Embryonic facial prominence (tissue), 1 donor: Measurements from ENCODE around the gene PALD1.

Experiments
- DNase-seq: peaks from one replicate; pipeline ENCODE4 v3.0.0-alpha.2; 2016; ENCODE audit errors: extremely low spot score

The PALD1 gene

DNA sequence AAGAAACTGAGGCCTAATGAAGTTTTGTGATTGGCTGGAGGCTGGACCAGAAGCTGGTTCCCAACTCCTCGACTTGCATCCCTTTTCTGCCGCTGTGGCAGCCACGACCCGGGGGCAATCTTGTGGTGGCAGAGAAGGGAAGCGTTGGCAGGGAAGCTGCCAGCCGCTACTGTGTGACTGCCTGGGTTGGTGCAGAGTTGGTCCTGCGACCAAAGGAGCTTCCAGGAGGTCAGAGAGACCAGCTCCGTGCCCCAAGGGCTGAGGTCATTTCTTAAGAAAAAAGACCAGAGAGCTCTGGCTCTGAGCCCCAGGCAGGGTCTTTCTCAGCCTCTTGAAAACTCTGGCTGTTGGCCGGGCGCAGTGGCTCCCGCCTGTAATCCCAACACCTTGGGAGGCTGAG is 76.8 kb downstream of the PALD1 start:
- DNase-seq: no peak

DNA sequence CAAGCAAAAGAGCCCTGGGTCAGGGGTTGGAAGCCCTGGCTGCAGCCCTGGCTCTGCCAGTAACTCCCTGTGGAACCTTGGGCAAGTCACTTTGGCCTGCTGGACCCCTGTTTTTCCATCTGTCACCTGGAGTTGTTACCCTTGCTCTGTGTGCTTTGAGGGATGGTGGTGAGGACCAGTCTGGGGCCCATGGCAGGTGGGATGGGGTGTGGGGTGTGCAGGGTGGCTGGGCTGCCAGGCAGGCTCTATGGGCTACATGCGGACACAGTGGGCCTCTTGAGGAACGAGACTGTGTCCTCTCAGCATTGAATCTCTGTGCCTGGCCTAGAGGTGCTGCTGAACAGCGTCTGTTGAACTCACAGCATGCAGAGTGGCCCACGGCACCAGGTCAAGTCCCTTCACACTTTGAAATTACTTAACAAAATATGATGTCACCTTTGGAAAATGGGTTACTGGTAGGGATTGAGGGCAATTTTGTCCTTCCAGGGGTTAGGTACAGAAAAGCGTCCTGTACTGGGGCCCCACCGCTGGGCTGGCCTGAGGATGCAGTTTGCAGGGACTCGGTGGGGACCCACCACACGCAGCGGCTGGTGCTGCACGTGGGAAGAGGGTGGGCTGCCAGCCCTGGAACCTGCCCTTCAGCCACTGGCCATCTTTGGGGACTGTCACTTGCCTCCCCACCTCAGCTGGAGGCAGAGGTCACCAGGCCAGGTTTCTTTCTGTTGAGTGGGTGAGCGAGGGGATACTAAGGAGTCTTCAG is 78.7 kb downstream of the PALD1 start:
- DNase-seq: no peak

DNA sequence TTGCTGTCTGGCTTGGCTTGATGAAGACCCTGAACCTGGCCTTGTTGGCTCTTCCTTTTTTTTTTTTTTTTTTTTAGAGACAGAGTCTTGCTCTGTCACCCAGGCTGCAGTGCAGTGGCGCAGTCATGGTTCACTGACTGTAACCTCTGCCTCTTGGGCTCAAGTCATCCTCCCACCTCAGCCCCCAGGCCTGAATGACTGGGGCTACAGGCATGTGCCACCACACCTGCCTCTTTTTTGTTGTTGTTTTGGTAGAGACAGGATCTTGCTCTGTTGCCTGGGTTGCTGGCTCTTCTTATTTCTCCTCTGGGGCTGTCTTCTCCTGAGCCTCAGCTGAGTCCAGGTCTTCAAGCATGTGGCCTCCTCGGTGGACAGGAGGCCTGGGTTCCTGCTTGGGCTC is 79.3 kb downstream of the PALD1 start:
- DNase-seq: no peak

DNA sequence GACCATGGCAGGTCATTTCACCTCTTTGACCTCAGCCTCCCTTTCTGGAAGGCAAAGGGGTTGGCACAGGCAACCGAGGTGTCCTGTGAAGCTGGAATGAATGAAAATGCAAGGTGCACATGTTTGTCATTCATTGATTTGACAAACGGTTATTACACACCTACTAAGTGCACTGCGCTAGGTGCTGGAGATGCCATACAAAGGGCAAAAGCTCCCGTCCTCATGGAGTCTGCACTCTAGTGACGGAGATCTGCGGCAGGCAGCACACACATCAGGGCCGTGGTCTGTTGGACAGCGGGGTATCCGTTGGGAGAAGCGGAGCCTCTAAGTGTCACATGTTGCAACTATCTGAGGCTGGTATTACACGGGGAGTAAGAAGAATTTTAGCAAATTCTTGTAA is 79.7 kb downstream of the PALD1 start:
- no peak for DNase-seq

DNA sequence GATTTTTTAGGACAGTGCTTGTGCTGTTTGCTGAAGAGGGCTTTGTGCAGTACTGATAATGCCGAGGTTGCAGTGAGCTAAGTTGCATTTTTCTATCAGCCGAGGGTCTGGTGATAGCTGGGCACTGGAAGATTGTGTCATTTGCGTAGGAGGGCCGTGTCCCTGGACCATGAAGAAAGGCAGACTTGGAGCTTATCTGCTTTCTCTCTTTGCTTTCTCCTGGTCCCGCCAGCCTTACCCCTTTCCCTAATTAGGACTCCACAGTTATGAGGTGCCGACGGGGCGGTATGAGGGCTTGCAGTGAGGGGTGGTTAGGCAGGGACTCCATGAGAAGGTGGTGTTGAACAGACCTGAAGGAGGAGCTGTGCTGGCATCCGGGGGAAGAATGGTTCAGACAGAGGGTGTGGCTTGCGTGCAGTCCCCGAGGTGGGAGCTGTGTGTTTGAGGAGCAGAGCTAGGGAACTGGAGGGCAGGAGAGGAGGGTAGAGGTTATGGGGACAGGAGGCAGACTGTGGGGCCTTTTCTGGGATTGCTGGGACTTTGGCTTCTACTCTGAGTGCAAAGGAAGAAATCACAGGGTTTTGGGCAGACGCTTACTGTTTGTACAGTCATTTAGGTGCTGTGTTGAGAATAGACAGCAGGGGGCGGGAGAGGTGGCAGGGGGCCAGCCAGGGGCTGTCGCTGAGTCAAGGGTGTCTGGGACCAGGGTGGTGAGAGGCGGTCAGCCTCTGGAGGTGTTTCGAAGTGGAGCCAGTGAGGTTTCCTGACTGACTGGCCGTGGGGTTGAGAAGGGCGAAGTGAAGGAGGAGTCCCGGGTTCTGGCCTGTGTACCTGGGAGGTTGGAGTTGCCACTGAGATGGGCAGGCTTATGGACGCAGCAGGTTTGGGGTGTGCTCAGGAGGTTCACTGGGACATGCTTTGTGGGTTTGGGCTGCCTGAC is 80.6 kb downstream of the PALD1 start:
- DNase-seq: no peak

DNA sequence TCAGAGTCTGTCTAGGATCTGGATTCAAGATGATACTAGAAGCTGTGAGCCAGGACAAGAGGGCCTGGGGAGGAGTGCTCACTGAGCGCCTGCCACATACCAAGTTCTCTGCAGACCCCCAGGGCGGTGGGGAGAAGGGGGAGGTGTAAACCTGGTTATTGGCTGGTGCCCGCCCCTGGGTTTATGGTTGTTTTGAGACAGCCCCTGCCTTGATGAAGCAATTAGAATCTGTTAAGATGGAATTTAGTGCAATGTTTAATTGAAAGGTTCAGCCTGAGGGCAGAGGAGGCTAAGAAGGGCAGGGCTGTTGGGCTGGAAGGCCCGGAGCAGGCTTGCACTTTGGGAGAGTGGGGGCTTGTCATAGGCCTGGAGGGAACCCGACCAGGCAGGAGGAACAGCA is 81.3 kb downstream of the PALD1 start:
- DNase-seq: no peak

DNA sequence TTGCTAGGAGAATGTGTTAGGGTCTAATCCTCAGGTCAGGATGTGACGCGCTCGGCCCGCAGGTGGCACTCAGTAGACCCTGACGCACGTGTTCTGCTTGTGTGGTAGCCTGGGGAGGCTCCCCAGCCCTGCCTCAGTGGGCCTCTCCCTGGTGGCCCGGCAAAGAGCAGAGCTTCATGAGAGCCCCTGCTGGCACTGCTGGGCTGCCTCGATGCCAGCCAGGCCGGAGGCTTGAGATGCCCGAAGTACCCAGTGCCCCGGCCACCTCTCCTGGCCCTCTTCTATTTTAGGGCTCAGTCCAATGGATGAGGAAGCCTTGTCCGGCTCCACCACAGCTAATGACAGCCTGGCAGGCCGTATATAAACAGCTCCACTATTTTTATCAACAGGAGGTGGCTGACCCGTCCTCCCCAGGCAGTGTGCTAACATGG is 82.0 kb downstream of the PALD1 start:
- no peak for DNase-seq

DNA sequence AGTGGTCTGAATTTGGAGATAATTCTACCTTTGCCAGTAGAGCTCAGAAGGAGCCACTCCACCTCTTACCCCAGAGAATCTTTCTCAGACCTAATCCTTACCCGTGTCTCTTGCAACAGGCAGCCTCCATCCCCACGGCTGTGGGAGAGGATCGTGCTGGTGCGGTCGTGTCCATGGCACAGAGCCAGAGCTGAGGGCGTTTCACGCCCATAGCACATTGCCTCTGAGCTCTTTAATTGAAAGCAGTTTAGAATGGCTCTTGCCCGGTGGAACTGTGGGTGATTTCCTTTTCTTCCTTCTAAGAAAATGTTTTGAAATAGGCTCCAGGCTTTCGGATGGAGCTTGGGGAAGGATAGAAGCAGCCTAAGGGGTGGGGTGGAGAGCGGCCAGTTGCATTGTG is 82.5 kb downstream of the PALD1 start:
- DNase-seq: no peak

DNA sequence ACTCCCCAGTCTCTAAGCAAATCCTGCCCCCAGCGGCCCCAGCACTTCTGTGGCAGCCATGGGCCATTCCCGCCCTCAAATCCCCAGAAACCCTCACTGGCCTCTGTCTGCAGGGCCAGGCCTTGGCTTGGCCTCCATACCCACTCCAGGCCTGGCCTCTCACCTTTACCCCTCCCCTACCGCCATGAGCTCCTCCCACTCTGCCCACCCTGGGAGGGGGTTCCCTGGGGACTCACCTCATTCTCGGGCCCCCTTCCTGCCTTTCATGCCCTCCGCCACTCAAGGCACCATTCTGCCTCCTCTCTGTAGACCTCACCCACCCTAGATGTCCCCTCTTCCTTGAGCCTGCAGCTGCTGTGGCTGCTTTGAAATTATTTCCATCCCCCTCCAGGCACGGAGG is 83.0 kb downstream of the PALD1 start:
- DNase-seq: no peak

DNA sequence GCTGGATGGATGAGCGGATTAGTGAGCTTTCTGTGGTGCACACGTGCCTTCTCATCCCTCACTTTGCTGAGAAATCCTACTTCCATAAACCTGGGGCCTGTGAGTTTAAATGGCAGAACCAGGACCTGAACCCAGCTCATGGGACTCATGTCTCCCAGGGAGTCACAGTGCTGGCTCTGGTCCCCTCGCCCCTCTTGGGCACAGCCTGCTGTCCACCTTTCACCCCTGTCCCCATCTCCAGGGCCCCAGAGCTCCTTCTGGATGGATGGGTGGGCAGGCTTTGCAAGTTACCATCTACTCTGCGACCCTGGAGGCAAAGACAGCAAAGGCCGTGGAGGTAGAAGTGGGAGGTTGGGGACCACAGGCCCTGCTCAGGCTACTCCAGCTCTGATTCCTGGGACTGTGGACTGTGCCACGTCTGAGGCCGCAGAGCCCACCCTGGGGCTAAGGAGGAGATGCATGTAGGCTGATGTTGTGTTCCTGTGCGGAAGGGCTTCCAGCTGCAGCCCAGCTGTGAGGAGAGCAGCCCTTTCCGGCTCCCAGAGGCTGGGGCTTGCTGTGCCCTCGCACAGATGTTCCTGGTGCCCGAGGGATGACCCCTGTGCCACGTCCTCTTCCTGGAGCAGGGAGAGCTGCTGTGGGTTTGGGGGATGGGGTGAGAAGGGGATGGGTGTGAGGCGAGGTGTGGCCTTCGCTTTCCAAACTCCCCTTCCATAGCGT is 83.6 kb downstream of the PALD1 start:
- no peak for DNase-seq

DNA sequence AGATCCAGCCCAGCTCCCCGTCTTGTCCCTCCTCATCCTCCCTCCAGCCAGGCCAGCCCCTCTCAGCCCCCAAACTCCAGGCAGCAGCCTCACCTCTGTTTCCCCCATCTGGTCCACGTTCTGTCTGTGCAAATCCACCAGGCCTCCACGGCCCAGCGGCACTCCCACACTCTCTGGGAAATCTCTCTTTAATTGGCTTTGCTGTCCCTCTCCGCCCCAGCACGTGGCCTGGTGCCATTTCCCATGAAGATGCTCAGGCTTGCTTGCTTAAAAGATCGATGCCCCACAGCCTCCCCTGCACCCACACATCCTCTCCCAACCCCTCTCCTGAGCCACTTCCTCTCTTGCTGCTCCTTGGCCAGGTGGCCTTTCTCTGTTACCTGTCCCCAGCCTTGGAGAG is 84.7 kb downstream of the PALD1 start:
- no peak for DNase-seq

DNA sequence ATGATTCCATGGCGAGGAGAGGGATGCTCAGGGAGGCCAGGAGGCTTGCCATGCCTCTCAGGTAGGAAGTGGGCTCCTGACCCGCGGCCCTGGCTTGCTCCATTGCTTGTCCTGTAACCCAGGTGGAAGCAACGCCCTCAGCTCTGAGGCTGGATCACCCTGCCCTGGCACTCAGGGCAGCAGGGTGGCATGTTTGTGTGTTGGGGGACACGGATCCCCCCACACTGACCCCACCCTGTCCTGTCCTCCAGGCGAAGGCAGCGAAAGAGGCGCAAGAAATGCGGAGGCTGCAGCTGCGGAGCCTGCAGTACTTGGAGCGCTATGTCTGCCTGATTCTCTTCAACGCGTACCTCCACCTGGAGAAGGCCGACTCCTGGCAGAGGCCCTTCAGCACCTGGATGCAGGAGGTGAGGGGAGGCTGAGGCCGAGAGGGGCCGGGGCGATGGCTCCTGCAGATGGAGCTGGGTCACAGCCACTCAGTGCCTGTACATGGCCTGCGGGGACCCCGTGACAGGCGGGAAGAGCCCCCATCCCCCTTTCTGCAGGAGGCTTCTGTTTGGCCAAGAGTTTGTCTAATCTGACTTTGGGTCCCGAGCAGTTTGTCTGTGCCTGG is 85.7 kb downstream of the PALD1 start:
- no peak for DNase-seq

DNA sequence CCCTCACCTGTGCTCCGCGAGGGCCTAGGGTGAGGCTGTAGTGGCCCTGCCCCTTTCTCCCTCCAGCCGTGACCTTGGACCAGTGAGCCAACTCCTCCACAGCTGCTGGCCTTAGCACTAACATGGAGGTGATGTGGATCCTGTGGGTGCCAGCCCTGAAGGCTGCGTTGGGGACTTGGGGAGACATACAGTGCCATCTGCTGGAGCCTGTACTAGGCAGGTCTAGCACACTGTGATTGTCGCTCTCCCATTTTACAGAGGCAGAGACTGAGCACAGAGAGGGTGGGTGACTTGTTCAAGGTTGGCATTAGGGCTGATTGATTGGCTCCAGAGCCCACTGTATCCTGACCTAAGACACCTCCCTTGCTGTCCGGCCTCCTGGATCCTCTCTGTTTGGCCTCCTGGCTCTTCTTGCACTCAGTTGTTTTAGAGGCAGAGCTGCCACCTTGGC is 86.4 kb downstream of the PALD1 start:
- no peak for DNase-seq

DNA sequence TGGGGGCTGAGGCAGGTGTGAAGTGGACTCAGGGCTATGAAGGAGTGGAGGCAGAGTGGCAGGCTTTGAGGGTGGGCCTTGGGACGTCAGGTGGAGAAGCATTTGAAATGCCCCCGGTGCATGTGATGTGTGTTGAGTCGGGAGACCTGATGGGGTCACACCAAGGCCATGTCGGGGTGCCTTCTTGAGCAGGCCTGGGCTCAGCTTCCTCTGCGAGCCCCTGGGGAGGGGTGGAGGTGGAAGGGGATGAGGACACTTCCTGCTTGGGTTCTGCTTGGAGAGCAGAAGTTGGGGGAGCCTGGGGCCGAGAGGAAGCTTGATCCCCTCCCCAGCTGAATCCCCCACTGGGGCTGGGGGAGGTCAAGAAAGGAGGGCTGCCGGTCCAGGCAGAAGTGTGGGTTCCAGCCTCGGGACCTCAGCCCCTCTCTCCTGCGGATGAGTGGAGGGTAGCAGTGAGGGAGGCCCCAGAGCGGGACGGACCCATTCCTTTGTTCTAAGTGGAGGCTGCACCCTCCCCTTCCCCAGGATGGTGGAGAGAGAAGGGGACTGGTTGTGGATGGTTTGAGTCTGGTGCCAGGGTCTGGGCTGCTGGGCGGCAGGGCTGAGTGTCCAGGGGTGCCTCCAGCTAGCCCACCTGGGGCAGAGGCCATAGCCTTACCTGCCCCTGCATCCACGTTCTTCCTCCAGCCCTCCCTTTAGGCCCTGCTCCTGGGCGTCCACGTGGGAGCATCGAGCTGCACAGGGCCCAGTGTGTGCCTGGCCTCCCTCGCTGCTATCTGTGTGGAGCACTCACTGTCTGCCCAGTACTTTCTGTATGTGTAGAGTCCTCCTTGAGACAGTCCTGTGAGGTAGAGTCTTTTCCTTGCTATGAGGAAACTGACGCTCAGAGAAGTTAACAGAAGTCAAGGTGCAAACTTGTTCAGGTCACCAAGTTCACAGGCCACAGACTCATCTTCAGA is 87.3 kb downstream of the PALD1 start:
- no peak for DNase-seq

DNA sequence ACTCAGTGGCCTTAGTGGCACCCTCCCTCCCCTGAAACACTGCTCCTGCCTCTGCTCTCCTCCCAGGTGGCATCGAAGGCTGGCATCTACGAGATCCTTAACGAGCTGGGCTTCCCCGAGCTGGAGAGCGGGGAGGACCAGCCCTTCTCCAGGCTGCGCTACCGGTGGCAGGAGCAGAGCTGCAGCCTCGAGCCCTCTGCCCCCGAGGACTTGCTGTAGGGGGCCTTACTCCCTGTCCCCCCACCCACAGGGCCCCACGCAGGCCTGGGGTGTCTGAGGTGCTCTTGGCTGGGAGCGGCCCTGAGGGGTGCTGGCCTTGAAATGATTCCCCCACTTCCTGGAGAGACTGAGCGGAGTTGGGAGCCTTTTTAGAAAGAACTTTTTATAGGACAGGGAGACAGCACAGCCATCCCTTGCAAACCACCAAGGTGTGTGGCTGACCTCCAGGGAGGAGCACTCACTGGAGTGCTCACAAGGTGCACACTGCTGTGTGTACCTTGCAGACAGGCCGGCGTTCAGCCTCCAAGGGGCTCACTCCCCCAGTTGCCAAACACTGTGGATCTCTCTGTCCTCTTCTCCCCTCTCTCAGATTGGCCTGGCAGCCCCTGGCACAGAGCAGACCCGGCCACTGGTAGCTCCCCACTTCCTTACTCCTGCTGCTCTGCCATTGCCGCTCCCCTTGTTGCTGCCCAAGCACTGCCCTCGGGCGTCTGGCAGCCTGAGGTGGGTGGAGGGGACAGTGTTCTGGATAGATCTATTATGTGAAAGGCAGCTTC is 88.1 kb downstream of the PALD1 start:
- no peak for DNase-seq

DNA sequence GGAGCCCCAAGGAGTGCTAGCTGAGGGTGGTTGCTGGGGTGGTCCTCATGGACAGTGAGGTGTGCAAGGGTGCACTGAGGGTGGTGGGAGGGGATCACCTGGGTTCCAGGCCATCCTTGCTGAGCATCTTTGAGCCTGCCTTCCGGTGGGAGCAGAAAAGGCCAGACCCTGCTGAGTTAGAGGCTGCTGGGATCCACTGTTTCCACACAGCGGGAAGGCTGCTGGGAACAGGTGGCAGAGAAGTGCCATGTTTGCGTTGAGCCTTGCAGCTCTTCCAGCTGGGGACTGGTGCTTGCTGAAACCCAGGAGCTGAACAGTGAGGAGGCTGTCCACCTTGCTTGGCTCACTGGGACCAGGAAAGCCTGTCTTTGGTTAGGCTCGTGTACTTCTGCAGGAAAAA is 89.0 kb downstream of the PALD1 start:
- no peak for DNase-seq

DNA sequence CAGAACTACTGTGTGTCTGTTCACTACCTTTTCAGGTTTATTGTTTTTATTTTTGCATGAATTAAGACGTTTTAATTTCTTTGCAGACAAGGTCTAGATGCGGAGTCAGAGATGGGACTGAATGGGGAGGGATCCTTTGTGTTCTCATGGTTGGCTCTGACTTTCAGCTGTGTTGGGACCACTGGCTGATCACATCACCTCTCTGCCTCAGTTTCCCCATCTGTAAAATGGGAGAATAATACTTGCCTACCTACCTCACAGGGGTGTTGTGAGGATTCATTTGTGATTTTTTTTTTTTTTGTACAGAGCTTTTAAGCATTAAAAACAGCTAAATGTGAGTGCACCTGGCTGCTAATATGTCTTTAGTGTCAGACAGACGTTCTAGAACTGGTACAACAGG is 89.5 kb downstream of the PALD1 start:
- DNase-seq: no peak

DNA sequence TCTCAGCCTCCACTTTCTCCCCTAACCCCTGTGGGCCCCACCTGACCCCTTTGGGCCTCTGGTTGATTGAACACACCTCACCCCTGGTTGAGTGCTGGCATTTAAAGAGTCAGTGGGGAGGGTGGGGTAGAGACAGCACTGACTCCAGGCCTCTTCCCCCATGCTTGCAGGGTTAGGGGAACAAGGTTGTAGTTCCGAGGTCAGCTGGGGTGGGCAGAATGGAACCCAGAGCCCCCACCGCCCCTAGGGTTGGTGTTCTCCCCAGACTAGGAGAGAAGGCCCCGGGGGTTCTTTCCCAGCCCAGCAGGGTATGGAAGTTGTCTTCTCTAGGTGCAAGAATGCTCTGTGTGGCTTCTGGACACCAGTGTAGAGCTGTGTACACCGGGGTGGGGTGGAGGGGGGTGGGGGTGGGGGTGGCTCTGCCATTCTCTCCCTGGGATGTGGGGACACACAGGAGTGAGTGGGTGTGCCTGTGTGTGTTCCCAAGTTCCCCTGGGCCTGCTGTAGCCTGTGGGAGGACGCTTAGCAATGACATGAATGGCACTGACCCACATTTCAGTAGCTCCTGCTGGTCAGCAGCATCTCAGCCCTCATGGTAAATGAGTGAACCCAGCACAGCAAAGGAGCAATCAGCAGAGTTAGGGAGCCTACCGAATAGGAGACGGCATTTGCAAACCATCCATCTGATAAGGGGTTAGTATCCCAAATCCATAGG is 90.4 kb downstream of the PALD1 start:
- DNase-seq: no peak

DNA sequence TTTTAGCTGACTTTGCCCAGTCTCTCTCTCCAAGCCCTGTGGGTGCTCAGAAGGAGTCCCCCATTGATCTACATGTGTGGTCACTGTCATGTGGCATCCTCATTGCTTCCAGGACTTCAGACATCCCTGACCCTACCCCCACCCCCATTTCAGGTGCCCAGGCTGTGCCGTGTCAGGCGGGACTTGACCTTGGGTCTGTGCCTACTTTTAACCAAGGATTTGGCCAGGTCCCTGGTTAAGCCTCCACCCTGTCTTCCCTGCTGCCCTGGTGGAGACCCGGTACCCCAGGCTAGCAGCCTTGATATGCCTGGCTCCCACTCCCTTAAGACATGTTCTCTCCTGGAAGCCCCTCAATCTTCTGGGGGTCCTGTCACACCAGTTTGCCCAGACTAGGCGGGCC is 92.7 kb downstream of the PALD1 start:
- DNase-seq: no peak
